Astrocyte of the spinal cord (primary cell): Measurements from ENCODE around the gene KCNT1.

Experiments used
- DNase-seq: peaks from one replicate; pipeline ENCODE4 v3.0.0; 2011; ENCODE audit warnings: low read depth, low spot score
- H3K4me3 ChIP-seq: 2 replicates; pipeline ENCODE4 v1.5.1; 2011; ENCODE audit warnings: low read depth, mild to moderate bottlenecking, low read length, moderate library complexity
- CTCF ChIP-seq: IDR thresholded peaks from 2 replicates; pipeline ENCODE4 v1.5.1; 2012; ENCODE audit warnings: low read depth, mild to moderate bottlenecking, low read length, inconsistent platforms
- in situ Hi-C: cut with HindIII; loops from 2 replicates; pipeline ENCODE4 v1.10.0; 2017; ENCODE audit warnings: low sequenced_read_pairs

KCNT1 gene

DNA sequence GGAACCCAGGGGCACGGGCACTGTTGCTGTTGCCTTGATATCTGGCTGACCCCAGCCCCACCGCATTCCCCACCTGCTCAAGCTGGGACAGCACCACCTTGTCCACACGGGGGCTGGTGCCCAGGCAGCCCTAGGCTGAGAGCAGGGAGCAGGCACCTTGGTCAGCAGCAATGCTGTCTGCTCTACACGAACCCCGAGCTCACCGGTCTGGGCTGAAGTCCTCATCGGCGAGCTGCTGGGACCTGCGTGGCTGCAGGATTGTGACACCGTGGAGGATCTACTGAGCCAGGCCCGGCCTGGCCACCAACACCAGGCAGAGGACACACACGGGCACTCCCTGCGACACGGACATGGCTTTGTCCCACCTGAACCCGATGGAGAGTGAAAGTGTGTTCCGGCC is 78.1 kb downstream of the KCNT1 start:
- in situ Hi-C loops = no loop called here
- no peak overlapping the region for H3K4me3 ChIP-seq
- TF ChIP-seq CTCF = no peak
- no peak for DNase-seq

GRCh38 chr9:135780626-135781025 is 78.6 kb downstream of the KCNT1 start:
- in situ Hi-C loops = no loop called here
- no peak for TF ChIP-seq CTCF
- no peak for DNase-seq

DNA sequence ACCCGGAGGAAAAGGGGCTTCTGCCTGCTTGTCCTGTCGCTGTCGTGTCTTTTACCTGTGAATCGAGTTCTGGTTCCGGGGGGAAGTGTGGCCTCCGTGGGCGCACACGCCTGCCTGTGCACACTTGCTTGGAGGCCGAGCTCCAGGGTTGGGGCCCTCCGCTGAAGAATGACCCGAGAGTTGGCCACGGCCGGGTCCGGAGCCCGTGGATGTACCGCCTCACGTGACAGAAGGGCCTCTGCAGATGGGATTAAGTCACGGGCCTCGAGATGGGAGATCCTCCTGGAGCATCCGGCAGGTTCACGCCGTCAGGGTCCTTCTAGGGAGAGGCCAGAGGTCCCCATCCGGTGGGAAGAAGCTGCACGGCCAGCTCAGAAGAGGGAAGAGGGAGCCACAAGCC is 81.0 kb downstream of the KCNT1 start:
- DNase-seq = no peak
- no peak for TF ChIP-seq CTCF
- no peak overlapping the region for H3K4me3 ChIP-seq
- in situ Hi-C loops = no loop called here

More at GRCh38 chr9:135780626-135781025, 78.6 kb downstream of the KCNT1 start:
- H3K4me3 ChIP-seq = no peak overlapping the region

- no peak for DNase-seq
- no peak overlapping the region for H3K4me3 ChIP-seq
- no peak for TF ChIP-seq CTCF
- in situ Hi-C loops = no loop called here
Observed at GRCh38 chr9:135783540-135784245, 81.7 kb downstream of the KCNT1 start.

DNA sequence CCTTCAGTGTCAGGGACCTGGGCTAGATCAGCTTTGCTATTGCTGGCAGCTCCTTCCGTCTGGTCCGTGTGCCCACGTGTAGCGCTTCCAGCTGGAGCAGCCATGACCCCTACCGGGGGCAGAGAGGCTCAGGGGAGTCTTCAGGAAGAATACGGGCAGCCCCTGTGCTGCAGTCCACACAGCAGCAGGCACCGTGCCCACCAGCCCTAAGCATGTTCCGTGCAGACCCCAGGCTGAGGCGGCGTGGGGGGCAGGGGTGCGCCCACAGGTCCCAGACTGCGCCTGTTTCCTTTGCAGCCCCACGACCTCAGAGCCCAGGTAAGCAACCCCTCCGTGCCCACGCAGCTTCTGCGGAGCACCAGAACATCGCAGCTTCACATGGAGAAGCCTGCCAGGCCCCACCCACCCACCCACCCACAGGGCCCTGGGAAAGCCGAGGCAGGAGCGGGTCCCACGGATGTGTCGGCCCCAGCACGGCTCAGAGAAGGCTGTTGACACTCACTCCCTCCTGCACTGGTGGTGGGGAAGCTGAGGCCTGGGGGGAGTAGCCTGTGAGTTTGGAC is 83.1 kb downstream of the KCNT1 start:
- H3K4me3 ChIP-seq = no peak overlapping the region
- no peak for DNase-seq
- TF ChIP-seq CTCF = no peak
- in situ Hi-C loops = no loop called here

DNA sequence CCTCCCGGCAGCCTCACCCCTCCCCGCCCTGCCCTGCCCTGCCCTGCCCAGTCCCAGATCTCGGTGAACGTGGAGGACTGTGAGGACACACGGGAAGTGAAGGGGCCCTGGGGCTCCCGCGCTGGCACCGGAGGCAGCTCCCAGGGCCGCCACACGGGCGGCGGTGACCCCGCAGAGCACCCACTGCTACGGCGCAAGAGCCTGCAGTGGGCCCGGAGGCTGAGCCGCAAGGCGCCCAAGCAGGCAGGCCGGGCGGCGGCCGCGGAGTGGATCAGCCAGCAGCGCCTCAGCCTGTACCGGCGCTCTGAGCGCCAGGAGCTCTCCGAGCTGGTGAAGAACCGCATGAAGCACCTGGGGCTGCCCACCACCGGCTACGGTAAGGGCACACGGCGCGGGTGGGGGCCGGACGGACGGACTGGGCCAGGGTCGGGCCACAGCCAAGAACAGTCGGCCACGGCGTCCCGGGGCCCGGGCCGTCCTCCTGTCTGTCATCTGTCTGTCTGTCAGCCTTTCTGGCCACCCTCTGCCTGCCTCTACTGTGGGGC is 84.2 kb downstream of the KCNT1 start:
- no peak for TF ChIP-seq CTCF
- no peak overlapping the region for H3K4me3 ChIP-seq
- no peak for DNase-seq
- in situ Hi-C loops = no loop called here
